IMR-90 (cell line): ENCODE results near the gene C16orf74. TPM values are rescaled to one million over a fixed set of nuclear protein-coding genes. Genes with fewer than 3 reads are reported as not detected.

Experiments used
- ATAC-seq: fragments of 200-7000 bp; cut with Tn5 transposase; 2 replicates; pipeline ENCODE4 v1.9.1; 2020; ENCODE audit warnings: low read depth, mild to moderate bottlenecking, moderate library complexity
- BruUV-seq: library from RNA; stranded (reverse); fragments of 400-500 nt; replicated peaks from 2 replicates; lab custom pipeline; 2021; lab: Mats Ljungman, UMichigan
- CTCF ChIA-PET: fragments of 300-600 bp; formaldehyde crosslinking; extraction: SDS; loops from one replicate; lab custom pipeline; 2021; ENCODE audit warnings: antibody characterized with exemption; lab: Yijun Ruan, JAX
- POLR2A ChIA-PET: fragments of 300-600 bp; sonication (Branson Sonifier 250); formaldehyde crosslinking; loops from one replicate; lab custom pipeline; 2022; ENCODE audit warnings: antibody characterized with exemption; ENCODE audit not compliant: unreplicated experiment; lab: Charles Lee
- DNase-seq: peaks from one replicate; pipeline ENCODE4 v3.0.0; 2013
- H2AFZ ChIP-seq: replicated peaks from 2 replicates; pipeline ENCODE3; 2013; ENCODE audit warnings: low read length, mild to moderate bottlenecking; ENCODE audit not compliant: poor library complexity
- H2AK5ac ChIP-seq: 2 replicates; pipeline ENCODE4 v1.6.1; 2013; ENCODE audit warnings: low read depth, low read length, inconsistent platforms
- H2AK9ac ChIP-seq: replicated peaks from 2 replicates; pipeline ENCODE3; 2013; ENCODE audit warnings: mild to moderate bottlenecking, low read depth, low read length, moderate library complexity; ENCODE audit not compliant: poor library complexity
- H2BK120ac ChIP-seq: 2 replicates; pipeline ENCODE4 v1.6.1; 2013; ENCODE audit warnings: low read depth, low read length, inconsistent platforms
- H2BK15ac ChIP-seq: 3 replicates; pipeline ENCODE4 v1.6.1; 2013; ENCODE audit warnings: low read depth, low read length, inconsistent platforms
- H2BK20ac ChIP-seq: 2 replicates; pipeline ENCODE4 v1.6.1; 2013; ENCODE audit warnings: low read depth, mild to moderate bottlenecking, inconsistent platforms, low read length, moderate library complexity
- H2BK5ac ChIP-seq: 2 replicates; pipeline ENCODE4 v1.6.1; 2013; ENCODE audit warnings: mild to moderate bottlenecking, low read depth, low read length, inconsistent platforms; ENCODE audit not compliant: poor library complexity, severe bottlenecking
- H3K14ac ChIP-seq: replicated peaks from 2 replicates; pipeline ENCODE4 v1.6.1; 2013; ENCODE audit warnings: low read depth, low read length, inconsistent platforms
- H3K18ac ChIP-seq: 2 replicates; pipeline ENCODE4 v1.6.1; 2013; ENCODE audit warnings: low read depth, low read length, control low read depth
- H3K23ac ChIP-seq: 2 replicates; pipeline ENCODE4 v1.6.1; 2013; ENCODE audit warnings: low read depth, low read length, inconsistent platforms
- H3K27ac ChIP-seq: 2 replicates; pipeline ENCODE4 v1.5.1; 2013; ENCODE audit warnings: mild to moderate bottlenecking, control low read depth, low read length; ENCODE audit not compliant: insufficient read depth
- H3K27me3 ChIP-seq: 2 replicates; pipeline ENCODE4 v1.6.1; 2013; ENCODE audit warnings: low read length; ENCODE audit not compliant: control insufficient read depth, insufficient read depth
- H3K36me3 ChIP-seq: 2 replicates; pipeline ENCODE4 v1.6.1; 2013; ENCODE audit warnings: low read length, mixed read lengths; ENCODE audit not compliant: control insufficient read depth, insufficient read depth
- H3K4ac ChIP-seq: 2 replicates; pipeline ENCODE4 v1.6.1; 2013; ENCODE audit warnings: low read depth, low read length, inconsistent platforms
- H3K4me1 ChIP-seq: 2 replicates; pipeline ENCODE4 v1.6.1; 2013; ENCODE audit warnings: low read length, mixed read lengths; ENCODE audit not compliant: control insufficient read depth, insufficient read depth
- H3K4me2 ChIP-seq: 2 replicates; pipeline ENCODE4 v1.6.1; 2013; ENCODE audit warnings: low read depth, mild to moderate bottlenecking, control low read depth, low read length, moderate library complexity
- H3K4me3 ChIP-seq: 2 replicates; pipeline ENCODE4 v1.5.1; 2013; ENCODE audit warnings: low read depth, mild to moderate bottlenecking, control low read depth, low read length, moderate library complexity; ENCODE audit not compliant: insufficient read depth
- H3K56ac ChIP-seq: 2 replicates; pipeline ENCODE4 v1.6.1; 2013; ENCODE audit warnings: low read length, inconsistent platforms; ENCODE audit not compliant: insufficient read depth; ENCODE audit errors: extremely low read depth
- H3K79me1 ChIP-seq, 2 experiments: 2 replicates each; pipeline ENCODE4 v1.6.1; 2013; ENCODE audit warnings: low read length in 2 of 2, inconsistent platforms in 1 of 2, low read depth in 1 of 2
- H3K9ac ChIP-seq: 2 replicates; pipeline ENCODE4 v1.6.1; 2013; ENCODE audit warnings: low read depth, low read length, control low read depth
- H3K9me1 ChIP-seq: 2 replicates; pipeline ENCODE4 v1.6.1; 2013; ENCODE audit warnings: low read length, inconsistent platforms; ENCODE audit not compliant: insufficient read depth
- H3K9me3 ChIP-seq: 2 replicates; pipeline ENCODE4 v1.6.1; 2013; ENCODE audit warnings: low read length; ENCODE audit not compliant: control insufficient read depth, insufficient read depth
- H4K20me1 ChIP-seq: 2 replicates; pipeline ENCODE4 v1.6.1; 2013; ENCODE audit warnings: low read length, inconsistent platforms; ENCODE audit not compliant: insufficient read depth
- H4K5ac ChIP-seq: 2 replicates; pipeline ENCODE4 v1.6.1; 2013; ENCODE audit warnings: mild to moderate bottlenecking, low read depth, low read length, control low read depth
- H4K8ac ChIP-seq, 2 experiments: 2 replicates each; pipeline ENCODE4 v1.6.1; 2013; ENCODE audit warnings: low read depth in 2 of 2, low read length in 2 of 2, control low read depth in 1 of 2, inconsistent platforms in 1 of 2
- H4K91ac ChIP-seq: 2 replicates; pipeline ENCODE4 v1.6.1; 2013; ENCODE audit warnings: low read depth, low read length, inconsistent platforms; ENCODE audit not compliant: insufficient read depth
- BHLHE40 ChIP-seq: fragments of 150-350 bp; IDR thresholded peaks from 2 replicates; pipeline ENCODE4 v1.6.1; 2016; ENCODE audit warnings: mild to moderate bottlenecking, low read depth, low read length
- CHD1 ChIP-seq: IDR thresholded peaks from 2 replicates; pipeline ENCODE4 v1.6.1; 2012; ENCODE audit warnings: low read depth, low read length, improper control_type of control experiment
- CTCF ChIP-seq: conservative IDR thresholded peaks from 2 replicates; pipeline ENCODE4 v1.5.1; 2012; ENCODE audit warnings: mild to moderate bottlenecking, low read depth, low read length, improper control_type of control experiment
- ELK1 ChIP-seq: fragments of 150-350 bp; IDR thresholded peaks from 2 replicates; pipeline ENCODE4 v1.6.1; 2016; ENCODE audit warnings: low read depth, mild to moderate bottlenecking, low read length, moderate library complexity, borderline replicate concordance
- MAFK ChIP-seq: IDR thresholded peaks from 2 replicates; pipeline ENCODE4 v1.6.1; 2012; ENCODE audit warnings: low read depth, low read length, improper control_type of control experiment
- NFE2L2 ChIP-seq: fragments of 150-350 bp; IDR thresholded peaks from 2 replicates; pipeline ENCODE4 v1.6.1; 2016; ENCODE audit warnings: low read depth, mild to moderate bottlenecking, low read length
- RAD21 ChIP-seq: IDR thresholded peaks from 2 replicates; pipeline ENCODE4 v1.6.1; 2012; ENCODE audit warnings: low read length, improper control_type of control experiment
- RFX5 ChIP-seq: IDR thresholded peaks from 2 replicates; pipeline ENCODE4 v1.8.0; 2012; ENCODE audit warnings: low read depth, mild to moderate bottlenecking, low read length, moderate library complexity
- SMC3 ChIP-seq: fragments of 150-350 bp; IDR thresholded peaks from 2 replicates; pipeline ENCODE4 v1.6.1; 2016; ENCODE audit warnings: low read depth, mild to moderate bottlenecking, antibody characterized with exemption, low read length, moderate library complexity
- USF2 ChIP-seq: fragments of 150-350 bp; IDR thresholded peaks from 2 replicates; pipeline ENCODE4 v1.6.1; 2017; ENCODE audit warnings: mild to moderate bottlenecking, antibody characterized with exemption, low read length, low read depth
- WGBS, 2 experiments: methylation state at CpG; one replicate each; pipeline versions ENCODE4 v1.1.5 to v1.1.7; 2013; ENCODE audit warnings: missing lambda C conversion rate in 2 of 2; ENCODE audit not compliant: insufficient read length in 1 of 2; ENCODE audit errors: extremely low coverage in 2 of 2; 5-methylcytosine and 5-hydroxymethylcytosine counted together
- dilution Hi-C: fragments of 300-500 bp; cut with HindIII; formaldehyde crosslinking; loops from one replicate; pipeline ENCODE4 v1.14.3; 2018; ENCODE audit warnings: low sequenced_read_pairs; ENCODE audit not compliant: unreplicated experiment
- in situ Hi-C: fragments of 300-500 bp; cut with MboI; formaldehyde crosslinking; loops from 3 replicates; pipeline ENCODE4 v1.14.3; 2019; ENCODE audit warnings: low sequenced_read_pairs, inconsistent platforms, mixed read lengths
- intact Hi-C: fragments of 100-400 bp; cut with micrococcal nuclease; formaldehyde crosslinking; loops from 2 replicates; pipeline ENCODE4 v1.10.0; 2022
- polyA plus RNA-seq, 3 experiments: library from polyadenylated mRNA; depleted of rRNA; stranded (reverse); fragments of >200 nt; gene quantifications; 2 replicates each; pipeline ENCODE4 v1.2.3, GENCODE V29; 2012; ENCODE audit warnings: low replicate concordance in 1 of 3
- total RNA-seq: library from RNA; depleted of rRNA; stranded (reverse); fragments of >200 nt; gene quantifications from 2 replicates; pipeline ENCODE4 v1.2.3, GENCODE V29; 2012

C16orf74 gene
- total and polyA plus RNA-seq, 2 of the 4 experiments (the other 2 are of a cell fraction), result 4.5 to 12.2 TPM

GRCh38 chr16:85796152-85796551 is 45.3 kb upstream of the C16orf74 start:
- 100% methylated on average over 6 of the region's 6 CpGs; no CpG with 5 or more reads in 1 of the 2 experiments for WGBS, 2 experiments
- intact Hi-C loops, result loop anchor here (5.0 kb wide), 2 partner anchors 44 to 119 kb away; partner anchors contain the start of gene C16orf74

More at GRCh38 chr16:85796152-85796551, 45.3 kb upstream of the C16orf74 start:
- no peak overlapping the region for H3K4ac ChIP-seq
- H2BK15ac ChIP-seq, result no peak overlapping the region
- no peak overlapping the region for H3K14ac ChIP-seq
- H3K9me3 ChIP-seq, result no peaks in the 10 kb centered on the region
- peaks cover 50 to 78% of the 10 kb centered on the region in 2 experiments for H3K79me1 ChIP-seq
- H3K27ac ChIP-seq, result no peak overlapping the region
- no peak overlapping the region for H4K91ac ChIP-seq
- H3K4me1 ChIP-seq, result peaks cover 2% of the 10 kb centered on the region; the same call in 1 of the 2 replicates
- peaks cover 13% of the 10 kb centered on the region; the same call in 1 of the 2 replicates for H3K9me1 ChIP-seq
- no peak overlapping the region for H3K18ac ChIP-seq
- in situ Hi-C loops (no loop called here), dilution Hi-C loops (no loop called here)
- H4K5ac ChIP-seq, result no peak overlapping the region
- H3K4me3 ChIP-seq, result no peak overlapping the region
- TF ChIP-seq CTCF (no peak), BHLHE40 (no peak), CHD1 (no peak), RAD21 (no peak), USF2 (no peak), SMC3 (no peak), RFX5 (no peak), ELK1 (no peak), MAFK (no peak), NFE2L2 (no peak)
- ChIA-PET CTCF (no interaction called here), POLR2A (no interaction called here)
- no peak overlapping the region for H3K4me2 ChIP-seq
- no peak overlapping the region for H2BK120ac ChIP-seq
- H4K8ac ChIP-seq, result no peak overlapping the region
- no peak overlapping the region for H3K9ac ChIP-seq
- H2BK20ac ChIP-seq, result no peak overlapping the region
- no peaks in the 10 kb centered on the region for H3K27me3 ChIP-seq
- no peak overlapping the region for H2AK5ac ChIP-seq
- H2AK9ac ChIP-seq, result no peak overlapping the region
- no TSS peak for BruUV-seq
- no peak overlapping the region for H3K56ac ChIP-seq
- no peak overlapping the region for H3K23ac ChIP-seq
- no peak overlapping the region for H2AFZ ChIP-seq
- peaks cover 85% of the 10 kb centered on the region for H4K20me1 ChIP-seq
- ATAC-seq, result no peak
- peaks cover 35% of the 10 kb centered on the region for H3K36me3 ChIP-seq
- DNase-seq, result no peak
- no peak overlapping the region for H2BK5ac ChIP-seq
